Right hindlimb (tissue), 1 donor: ENCODE results near the gene IFT81.

ENCODE experiments used
- DNase-seq: peaks from one replicate; pipeline ENCODE4 v3.0.0-alpha.2; 2018

The IFT81 gene

GRCh38 chr12:110165540-110166159, 41.5 kb downstream of the IFT81 start:
- no peak for DNase-seq

GRCh38 chr12:110168732-110169455, 44.7 kb downstream of the IFT81 start:
- no peak for DNase-seq

- DNase-seq: no peak
Measured at GRCh38 chr12:110170535-110171185, 46.5 kb downstream of the IFT81 start.

- DNase-seq: no peak
Measured at GRCh38 chr12:110171186-110171538, 47.0 kb downstream of the IFT81 start.

GRCh38 chr12:110171636-110172035, 47.5 kb downstream of the IFT81 start:
- no peak for DNase-seq

- no peak for DNase-seq
Measured at GRCh38 chr12:110174373-110174996, 50.3 kb downstream of the IFT81 start.

GRCh38 chr12:110175201-110175600, 51.0 kb downstream of the IFT81 start:
- no peak for DNase-seq

GRCh38 chr12:110176745-110177144, 52.6 kb downstream of the IFT81 start:
- no peak for DNase-seq

- no peak for DNase-seq
Measured at GRCh38 chr12:110179291-110179690, 55.1 kb downstream of the IFT81 start.

- DNase-seq: no peak
Measured at GRCh38 chr12:110180591-110181005, 56.4 kb downstream of the IFT81 start.

GRCh38 chr12:110182281-110182680, 58.1 kb downstream of the IFT81 start:
- DNase-seq: no peak

GRCh38 chr12:110183386-110183785, 59.2 kb downstream of the IFT81 start:
- DNase-seq: no peak

GRCh38 chr12:110185626-110186025, 61.5 kb downstream of the IFT81 start:
- DNase-seq: no peak

GRCh38 chr12:110186059-110186458, 61.9 kb downstream of the IFT81 start:
- no peak for DNase-seq

GRCh38 chr12:110193196-110193595, 69.0 kb downstream of the IFT81 start:
- DNase-seq: no peak

GRCh38 chr12:110197003-110197402, 72.8 kb downstream of the IFT81 start:
- DNase-seq: no peak

- no peak for DNase-seq
Measured at GRCh38 chr12:110198386-110198785, 74.2 kb downstream of the IFT81 start.

- no peak for DNase-seq
Measured at GRCh38 chr12:110199339-110200123, 75.4 kb downstream of the IFT81 start.

- no peak for DNase-seq
Measured at GRCh38 chr12:110200124-110200417, 75.9 kb downstream of the IFT81 start.

GRCh38 chr12:110201995-110202394, 77.8 kb downstream of the IFT81 start:
- no peak for DNase-seq

GRCh38 chr12:110203546-110203945, 79.4 kb downstream of the IFT81 start:
- no peak for DNase-seq

- DNase-seq: no peak
Measured at GRCh38 chr12:110205931-110206330, 81.8 kb downstream of the IFT81 start.
